H1 (cell line): ENCODE measurements around the gene CELA2A. TPM values are rescaled to one million over a fixed set of nuclear protein-coding genes. Genes with fewer than 3 reads are reported as not detected.

Experiments
- CTCF ChIA-PET: fragments of 300-600 bp; sonication (Branson Sonifier 250); formaldehyde crosslinking; loops from one replicate; lab custom pipeline; 2021; ENCODE audit not compliant: partially characterized antibody; lab: Charles Lee
- POLR2A ChIA-PET: fragments of 300-600 bp; sonication (Branson Sonifier 250); formaldehyde crosslinking; loops from one replicate; lab custom pipeline; 2021; ENCODE audit warnings: inconsistent platforms; ENCODE audit not compliant: partially characterized antibody; lab: Charles Lee
- DNase-seq, 2 experiments: peaks; one replicate each; pipeline versions ENCODE4 v3.0.0 to v3.0.0-alpha.2; 2010 to 2022; ENCODE audit warnings: low spot score in 2 of 2, low read depth in 1 of 2, mixed read lengths in 1 of 2
- FAIRE-seq: peaks from 2 replicates; lab custom pipeline; 2011; peaks lifted over from hg19 to GRCh38; lab: Jason Lieb, UNC
- H2AFZ ChIP-seq: 2 replicates; pipeline ENCODE4 v1.8.1; 2012; ENCODE audit warnings: low read length, inconsistent platforms
- H2AK5ac ChIP-seq: 2 replicates; pipeline ENCODE4 v1.6.1; 2013; ENCODE audit warnings: low read depth, low read length
- H2BK120ac ChIP-seq: replicated peaks from 2 replicates; pipeline ENCODE3; 2013; ENCODE audit warnings: low read depth, low read length, inconsistent platforms
- H2BK12ac ChIP-seq: 2 replicates; pipeline ENCODE4 v1.6.1; 2013; ENCODE audit warnings: low read depth, low read length
- H2BK15ac ChIP-seq: 2 replicates; pipeline ENCODE4 v1.6.1; 2013; ENCODE audit warnings: low read length
- H2BK20ac ChIP-seq: 2 replicates; pipeline ENCODE4 v1.6.1; 2013; ENCODE audit warnings: low read length
- H2BK5ac ChIP-seq: 2 replicates; pipeline ENCODE4 v1.6.1; 2013; ENCODE audit warnings: low read depth, low read length
- H3K14ac ChIP-seq: 2 replicates; pipeline ENCODE4 v1.6.1; 2013; ENCODE audit warnings: inconsistent platforms; ENCODE audit not compliant: insufficient read length
- H3K18ac ChIP-seq: 2 replicates; pipeline ENCODE4 v1.6.1; 2013; ENCODE audit warnings: low read length; ENCODE audit errors: extremely low read depth
- H3K23ac ChIP-seq: 2 replicates; pipeline ENCODE4 v1.6.1; 2013; ENCODE audit warnings: inconsistent platforms; ENCODE audit not compliant: insufficient read length
- H3K23me2 ChIP-seq: 2 replicates; pipeline ENCODE4 v1.6.1; 2013; ENCODE audit warnings: low read depth, low read length
- H3K27ac ChIP-seq: 2 replicates; pipeline ENCODE4 v1.6.1; 2011; ENCODE audit warnings: low read depth, low read length, inconsistent platforms
- H3K27me3 ChIP-seq, 4 experiments: replicated peaks in 1 of 4; 1 replicate in 1 of 4; 2 replicates in 3 of 4; pipeline versions ENCODE4 v1.6.1 to v1.8.1; 2011 to 2013; ENCODE audit warnings: low read length in 3 of 4, mild to moderate bottlenecking in 3 of 4, inconsistent platforms in 2 of 4, mixed read lengths in 2 of 4, moderate library complexity in 1 of 4; ENCODE audit not compliant: control insufficient read depth in 3 of 4, insufficient read depth in 3 of 4; ENCODE audit errors: extremely low read depth in 1 of 4
- H3K36me3 ChIP-seq, 4 experiments: 2 replicates each; pipeline versions ENCODE4 v1.6.1 to v1.8.1; 2011 to 2013; ENCODE audit warnings: mild to moderate bottlenecking in 4 of 4, low read length in 3 of 4, moderate library complexity in 2 of 4, control low read depth in 1 of 4, inconsistent platforms in 1 of 4; ENCODE audit not compliant: insufficient read depth in 4 of 4, control insufficient read depth in 2 of 4
- H3K4ac ChIP-seq: replicated peaks from 2 replicates; pipeline ENCODE3; 2013; ENCODE audit warnings: low read length, low read depth, mixed read lengths, inconsistent platforms; ENCODE audit not compliant: insufficient read length
- H3K4me1 ChIP-seq, 4 experiments: replicated peaks in 1 of 4; 1 replicate in 1 of 4; 2 replicates in 3 of 4; pipeline versions ENCODE4 v1.6.1 to v1.8.1; 2011 to 2013; ENCODE audit warnings: low read length in 3 of 4, inconsistent platforms in 2 of 4, mixed read lengths in 1 of 4; ENCODE audit not compliant: insufficient read depth in 4 of 4, control insufficient read depth in 3 of 4
- H3K4me2 ChIP-seq, 2 experiments: 2 replicates each; pipeline versions ENCODE4 v1.6.1 to v1.8.1; 2011 to 2013; ENCODE audit warnings: low read depth in 2 of 2, low read length in 2 of 2, control low read depth in 1 of 2, inconsistent platforms in 1 of 2, mild to moderate bottlenecking in 1 of 2; ENCODE audit not compliant: insufficient read depth in 1 of 2
- H3K4me3 ChIP-seq, 4 experiments: fragments of 200-600, 300-600 bp in 1 of 4; sonication (generic), shearing (Covaris generic), sonication (Bioruptor Twin) in 1 of 4; 2 replicates each; pipeline versions ENCODE4 v1.5.1 to v1.8.1; 2011 to 2016; ENCODE audit warnings: low read length in 4 of 4, low read depth in 3 of 4, control low read depth in 2 of 4, inconsistent platforms in 2 of 4, mild to moderate bottlenecking in 2 of 4, mixed read lengths in 1 of 4, moderate library complexity in 1 of 4; ENCODE audit not compliant: insufficient read depth in 2 of 4; ENCODE audit errors: extremely low read depth in 1 of 4
- H3K56ac ChIP-seq: replicated peaks from 2 replicates; pipeline ENCODE3; 2013; ENCODE audit warnings: low read depth, mild to moderate bottlenecking, mixed read lengths, low read length, inconsistent platforms; ENCODE audit not compliant: insufficient read length
- H3K79me1 ChIP-seq: 2 replicates; pipeline ENCODE4 v1.6.1; 2013; ENCODE audit warnings: low read depth, low read length, control low read depth
- H3K79me2 ChIP-seq, 2 experiments: 2 replicates each; pipeline versions ENCODE4 v1.6.1 to v1.8.1; 2012 to 2013; ENCODE audit warnings: low read length in 2 of 2, mild to moderate bottlenecking in 2 of 2, inconsistent platforms in 1 of 2; ENCODE audit not compliant: insufficient read depth in 2 of 2, control insufficient read depth in 1 of 2
- H3K9ac ChIP-seq, 4 experiments: replicated peaks in 1 of 4; 1 replicate in 1 of 4; 2 replicates in 3 of 4; pipeline versions ENCODE4 v1.6.1 to v1.8.1; 2011 to 2013; ENCODE audit warnings: low read depth in 3 of 4, low read length in 3 of 4, control low read depth in 2 of 4, mild to moderate bottlenecking in 2 of 4, moderate library complexity in 2 of 4, inconsistent platforms in 1 of 4; ENCODE audit errors: extremely low read depth in 1 of 4
- H3K9me3 ChIP-seq, 2 experiments: 2 replicates each; pipeline versions ENCODE4 v1.6.1 to v1.8.1; 2012 to 2013; ENCODE audit warnings: mild to moderate bottlenecking in 2 of 2, moderate library complexity in 2 of 2, control low read depth in 1 of 2, inconsistent platforms in 1 of 2, low read depth in 1 of 2, low read length in 1 of 2, mixed read lengths in 1 of 2; ENCODE audit not compliant: insufficient read depth in 2 of 2
- H4K20me1 ChIP-seq, 2 experiments: replicated peaks in 1 of 2; 2 replicates each; pipeline versions ENCODE3 to v1.8.1; 2011 to 2013; ENCODE audit warnings: inconsistent platforms in 2 of 2, low read length in 2 of 2, mild to moderate bottlenecking in 1 of 2; ENCODE audit not compliant: insufficient read depth in 2 of 2, control insufficient read depth in 1 of 2
- H4K5ac ChIP-seq: 2 replicates; pipeline ENCODE4 v1.6.1; 2013; ENCODE audit warnings: low read length, low read depth, mixed read lengths, inconsistent platforms; ENCODE audit not compliant: insufficient read length
- H4K8ac ChIP-seq: 2 replicates; pipeline ENCODE4 v1.8.0; 2013; ENCODE audit warnings: mild to moderate bottlenecking, moderate library complexity, low read length, inconsistent platforms; ENCODE audit not compliant: insufficient read depth; ENCODE audit errors: extremely low read depth
- H4K91ac ChIP-seq: replicated peaks from 2 replicates; pipeline ENCODE3; 2013; ENCODE audit warnings: low read length, mixed read lengths, inconsistent platforms; ENCODE audit not compliant: insufficient read length
- CHD1 ChIP-seq: IDR thresholded peaks from 2 replicates; pipeline ENCODE4 v1.6.1; 2012; ENCODE audit warnings: low read depth, low read length, improper control_type of control experiment
- KDM1A ChIP-seq: fragments of 200-600, 300-600 bp; sonication (generic); IDR thresholded peaks from 2 replicates; pipeline ENCODE4 v1.7.1; 2016; ENCODE audit warnings: mild to moderate bottlenecking, low read length, borderline replicate concordance
- KDM5A ChIP-seq: fragments of 200-600 bp; IDR thresholded peaks from 2 replicates; pipeline ENCODE4 v1.7.1; 2012; ENCODE audit warnings: mild to moderate bottlenecking, low read length, inconsistent platforms, mixed read lengths
- WGBS, 2 experiments: shearing (Covaris generic) in 1 of 2; methylation state at CpG; one replicate each; pipeline versions ENCODE4 v1.1.6 to v1.1.7; 2013 to 2015; ENCODE audit warnings: low lambda C conversion rate in 2 of 2, mixed read lengths in 2 of 2, inconsistent platforms in 1 of 2, low coverage in 1 of 2, missing lambda C conversion rate in 1 of 2; ENCODE audit not compliant: insufficient replicate concordance in 2 of 2, insufficient coverage in 1 of 2, insufficient read length in 1 of 2; ENCODE audit errors: extremely low coverage in 1 of 2, missing lambda C conversion rate in 1 of 2; 5-methylcytosine and 5-hydroxymethylcytosine counted together
- polyA plus RNA-seq, 7 experiments: library from polyadenylated mRNA; depleted of rRNA in 3 of 7; stranded (reverse) in 5 of 7; unstranded in 2 of 7; fragments of >200 nt in 5 of 7; fragments of 200-250 nt in 2 of 7; gene quantifications; 1 replicate in 5 of 7; 2 replicates in 1 of 7; 4 replicates in 1 of 7; pipeline versions ENCODE4 v1.2.1 to v1.2.3, GENCODE V29; 2011 to 2013; ENCODE audit warnings: missing spikeins in 2 of 7, mixed read lengths in 2 of 7
- total RNA-seq: library from RNA; stranded (reverse); fragmentation: NEBNext Ultra II Directional; extraction: Animal tissue kit (Norgen Biotek cat#: 25700); gene quantifications from 2 replicates; pipeline ENCODE4 v1.2.1, GENCODE V29; 2021

The CELA2A gene
- total and polyA plus RNA-seq, 2 of the 8 experiments (the other 6 are each of a cell fraction or from before 2014, with no cell fraction given) = not detected

- ChIA-PET POLR2A (no interaction called here), CTCF (no interaction called here)
- Histone ChIP-seq H3K36me3 (no peaks in the 10 kb centered on the region), H2AFZ (no peak overlapping the region), H4K20me1 (no peaks in the 10 kb centered on the region), H2BK5ac (no peak overlapping the region), H3K79me2 (no peaks in the 10 kb centered on the region), H3K4ac (no peak overlapping the region), H3K14ac (no peak overlapping the region), H3K9me3 (no peaks in the 10 kb centered on the region), H2BK15ac (no peak overlapping the region), H2BK12ac (no peak overlapping the region), H3K4me1 (no peaks in the 10 kb centered on the region), H3K4me3 (no peak overlapping the region), H3K27ac (no peak overlapping the region), H3K18ac (no peak overlapping the region), H2BK20ac (no peak overlapping the region), H4K91ac (no peak overlapping the region), H4K8ac (no peak overlapping the region), H2BK120ac (no peak overlapping the region), H3K23me2 (no peaks in the 10 kb centered on the region), H3K9ac (no peak overlapping the region), H3K27me3 (no peaks in the 10 kb centered on the region), H3K23ac (no peak overlapping the region), H3K56ac (no peak overlapping the region), H3K79me1 (no peaks in the 10 kb centered on the region), H3K4me2 (no peak overlapping the region), H4K5ac (no peak overlapping the region), H2AK5ac (no peak overlapping the region)
- TF ChIP-seq KDM5A = no peak
- TF ChIP-seq CHD1 = no peak
- TF ChIP-seq KDM1A = peak; percentile 28; the same call in 1 of the 2 replicates
- no peak for DNase-seq
- FAIRE-seq = no peak
- 90% methylated on average over 1 of the region's 1 CpG; no CpG with 5 or more reads in 1 of the 2 experiments for WGBS, 2 experiments
These were observed 4.3 kb upstream of the CELA2A start for GRCh38 chr1:15452216-15452615.
